NCI-H187 treated with DMSO at 0.1 percent for 48 hours (cell line): ENCODE results near the gene SKIDA1.

Experiments
- DNase-seq: peaks from one replicate; lab custom pipeline; 2025; lab: John Stamatoyannopoulos, UW

SKIDA1 gene

GRCh38 chr10:21529032-21529910, 3.8 kb upstream of the SKIDA1 start:
- no peak for DNase-seq

GRCh38 chr10:21528236-21529031, 3.0 kb upstream of the SKIDA1 start:
- no peak for DNase-seq

GRCh38 chr10:21527598-21528235, 2.2 kb upstream of the SKIDA1 start:
- no peak for DNase-seq

GRCh38 chr10:21526860-21527597, 1.5 kb upstream of the SKIDA1 start:
- DNase-seq: no peak

GRCh38 chr10:21526188-21526859, 842 bp upstream of the SKIDA1 start:
- DNase-seq: no peak

GRCh38 chr10:21524526-21525366, 736 bp downstream of the SKIDA1 start:
- DNase-seq: no peak

GRCh38 chr10:21524131-21524525, 1.4 kb downstream of the SKIDA1 start:
- no peak for DNase-seq

- no peak for DNase-seq
Observed at GRCh38 chr10:21523557-21524008, 1.9 kb downstream of the SKIDA1 start.

GRCh38 chr10:21522631-21523406, 2.7 kb downstream of the SKIDA1 start:
- no peak for DNase-seq

GRCh38 chr10:21521751-21522533, 3.5 kb downstream of the SKIDA1 start:
- DNase-seq: no peak

- no peak for DNase-seq
Observed at GRCh38 chr10:21520949-21521348, 4.5 kb downstream of the SKIDA1 start.

- DNase-seq: no peak
Observed at GRCh38 chr10:21520509-21520908, 5.0 kb downstream of the SKIDA1 start.

- peak; percentile 21 for DNase-seq
Observed at GRCh38 chr10:21519941-21520436, 5.5 kb downstream of the SKIDA1 start.

- DNase-seq: no peak
Observed at GRCh38 chr10:21519397-21519933, 6.0 kb downstream of the SKIDA1 start.

GRCh38 chr10:21518641-21519396, 6.7 kb downstream of the SKIDA1 start:
- DNase-seq: no peak

GRCh38 chr10:21518149-21518640, 7.3 kb downstream of the SKIDA1 start:
- peak; percentile 44 for DNase-seq
